IPS-20b (cell line): ENCODE results near the gene DNAJC10.

Experiments used
- H3K27ac ChIP-seq: one replicate; pipeline ENCODE4 v1.5.1; 2013; ENCODE audit warnings: low read length
- H3K27me3 ChIP-seq: 2 replicates; pipeline ENCODE4 v1.6.1; 2013; ENCODE audit warnings: mild to moderate bottlenecking, low read length, inconsistent platforms; ENCODE audit not compliant: insufficient read depth
- H3K36me3 ChIP-seq: 2 replicates; pipeline ENCODE4 v1.6.1; 2013; ENCODE audit warnings: low read depth, mild to moderate bottlenecking, inconsistent platforms, low read length, moderate library complexity; ENCODE audit not compliant: insufficient read depth
- H3K4me1 ChIP-seq: 2 replicates; pipeline ENCODE4 v1.6.1; 2013; ENCODE audit warnings: mild to moderate bottlenecking, control low read depth, inconsistent platforms, low read length, moderate library complexity; ENCODE audit not compliant: insufficient read depth
- H3K4me3 ChIP-seq: 2 replicates; pipeline ENCODE4 v1.5.1; 2013; ENCODE audit warnings: mild to moderate bottlenecking, low read length, inconsistent platforms
- H3K9ac ChIP-seq: 2 replicates; pipeline ENCODE4 v1.6.1; 2013; ENCODE audit warnings: low read depth, mild to moderate bottlenecking, inconsistent platforms, low read length, moderate library complexity
- H3K9me3 ChIP-seq: 2 replicates; pipeline ENCODE4 v1.6.1; 2013; ENCODE audit warnings: mild to moderate bottlenecking, low read depth, low read length, inconsistent platforms; ENCODE audit not compliant: insufficient read depth

The DNAJC10 gene

GRCh38 chr2:182798736-182799135, 82.7 kb downstream of the DNAJC10 start:
- Histone ChIP-seq H3K4me3 (no peak overlapping the region), H3K9ac (no peak overlapping the region)

GRCh38 chr2:182804128-182804527, 88.1 kb downstream of the DNAJC10 start:
- H3K4me1 ChIP-seq, result no peaks in the 10 kb centered on the region
- H3K9me3 ChIP-seq, result no peaks in the 10 kb centered on the region
- H3K27me3 ChIP-seq, result no peaks in the 10 kb centered on the region
- no peak overlapping the region for H3K27ac ChIP-seq
- no peak overlapping the region for H3K9ac ChIP-seq
- H3K36me3 ChIP-seq, result no peaks in the 10 kb centered on the region
- no peak overlapping the region for H3K4me3 ChIP-seq

More at GRCh38 chr2:182798736-182799135, 82.7 kb downstream of the DNAJC10 start:
- Histone ChIP-seq H3K27me3 (no peaks in the 10 kb centered on the region), H3K36me3 (no peaks in the 10 kb centered on the region), H3K27ac (no peak overlapping the region), H3K9me3 (no peaks in the 10 kb centered on the region), H3K4me1 (no peaks in the 10 kb centered on the region; the same call in 1 of the 2 replicates)

- no peaks in the 10 kb centered on the region for H3K36me3 ChIP-seq
- no peak overlapping the region for H3K9ac ChIP-seq
- H3K4me3 ChIP-seq, result no peak overlapping the region
- H3K27ac ChIP-seq, result no peak overlapping the region
- H3K27me3 ChIP-seq, result no peaks in the 10 kb centered on the region
- no peaks in the 10 kb centered on the region for H3K4me1 ChIP-seq
- no peaks in the 10 kb centered on the region for H3K9me3 ChIP-seq
Observed at GRCh38 chr2:182807319-182807718, 91.3 kb downstream of the DNAJC10 start.

- Histone ChIP-seq H3K27me3 (no peaks in the 10 kb centered on the region), H3K4me1 (no peaks in the 10 kb centered on the region), H3K27ac (no peak overlapping the region), H3K36me3 (no peaks in the 10 kb centered on the region), H3K9ac (no peak overlapping the region), H3K4me3 (no peak overlapping the region), H3K9me3 (no peaks in the 10 kb centered on the region)
Observed at GRCh38 chr2:182810087-182810486, 94.0 kb downstream of the DNAJC10 start.

- H3K4me3 ChIP-seq, result no peak overlapping the region
- H3K9ac ChIP-seq, result no peak overlapping the region
- H3K9me3 ChIP-seq, result no peaks in the 10 kb centered on the region
- H3K36me3 ChIP-seq, result no peaks in the 10 kb centered on the region
- H3K4me1 ChIP-seq, result peaks cover 23% of the 10 kb centered on the region; the same call in 1 of the 2 replicates
- no peak overlapping the region for H3K27ac ChIP-seq
- H3K27me3 ChIP-seq, result no peaks in the 10 kb centered on the region
Observed at GRCh38 chr2:182814380-182814779, 98.3 kb downstream of the DNAJC10 start.

DNA sequence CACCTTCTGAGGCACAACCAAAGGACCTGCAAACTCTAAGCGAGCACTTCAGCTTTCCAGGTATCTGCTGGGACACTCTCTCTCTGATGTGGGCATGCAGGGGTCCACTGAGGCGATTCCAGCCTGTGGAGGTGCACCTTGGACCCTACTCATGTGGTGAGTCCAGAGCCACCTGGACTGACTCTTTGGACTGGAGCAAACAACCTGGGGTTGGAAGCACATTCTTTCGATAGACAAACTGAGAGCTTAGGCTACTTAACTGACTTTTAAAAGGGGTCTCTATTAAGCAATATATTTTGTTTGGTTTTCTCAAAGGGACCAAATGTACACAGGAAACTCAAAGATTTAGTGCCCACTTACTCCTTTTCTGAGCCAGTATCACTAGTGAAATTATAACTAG, 98.7 kb downstream of the DNAJC10 start:
- Histone ChIP-seq H3K27me3 (no peaks in the 10 kb centered on the region), H3K9me3 (no peaks in the 10 kb centered on the region), H3K36me3 (no peaks in the 10 kb centered on the region), H3K4me3 (no peak overlapping the region), H3K9ac (no peak overlapping the region), H3K27ac (no peak overlapping the region), H3K4me1 (peaks cover 27% of the 10 kb centered on the region; the same call in 1 of the 2 replicates)

GRCh38 chr2:182816866-182817265, 100.8 kb downstream of the DNAJC10 start:
- Histone ChIP-seq H3K4me1 (peaks cover 27% of the 10 kb centered on the region; the same call in 1 of the 2 replicates), H3K9me3 (no peaks in the 10 kb centered on the region), H3K27ac (no peak overlapping the region), H3K27me3 (no peaks in the 10 kb centered on the region), H3K4me3 (no peak overlapping the region), H3K9ac (no peak overlapping the region), H3K36me3 (no peaks in the 10 kb centered on the region)

DNA sequence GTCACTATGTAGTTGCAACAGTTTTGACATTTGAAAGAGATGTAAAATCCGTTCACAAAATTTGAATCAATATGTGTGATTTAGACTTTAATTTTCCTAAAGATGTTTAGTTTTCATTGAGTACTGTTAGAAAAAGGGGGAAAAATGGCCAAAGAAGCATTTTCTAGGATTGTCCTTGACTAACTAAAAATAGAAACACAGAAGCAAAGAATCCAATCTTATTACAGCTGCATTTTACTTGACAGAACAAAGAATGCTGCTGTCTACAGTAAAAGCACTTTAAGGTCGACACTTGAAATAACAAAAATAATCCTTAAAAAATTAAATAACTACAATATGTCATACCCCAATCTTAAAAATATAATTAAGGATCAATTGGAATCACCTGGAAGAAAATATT, 101.5 kb downstream of the DNAJC10 start:
- Histone ChIP-seq H3K9ac (no peak overlapping the region; the same call in 1 of the 2 replicates), H3K36me3 (no peaks in the 10 kb centered on the region), H3K27ac (no peak overlapping the region), H3K4me1 (peaks cover 27% of the 10 kb centered on the region; the same call in 1 of the 2 replicates), H3K9me3 (no peaks in the 10 kb centered on the region), H3K27me3 (no peaks in the 10 kb centered on the region), H3K4me3 (no peak overlapping the region)

GRCh38 chr2:182818501-182818900, 102.4 kb downstream of the DNAJC10 start:
- no peaks in the 10 kb centered on the region for H3K36me3 ChIP-seq
- no peaks in the 10 kb centered on the region for H3K27me3 ChIP-seq
- H3K9ac ChIP-seq, result peak overlapping the region; percentile 44; the same call in 1 of the 2 replicates
- peak overlapping the region; percentile 35 for H3K27ac ChIP-seq
- H3K4me3 ChIP-seq, result peak overlapping the region; percentile 45
- no peaks in the 10 kb centered on the region for H3K9me3 ChIP-seq
- H3K4me1 ChIP-seq, result peaks cover 27% of the 10 kb centered on the region; the same call in 1 of the 2 replicates

- Histone ChIP-seq H3K27ac (peak overlapping the region; percentile 35), H3K4me1 (peaks cover 27% of the 10 kb centered on the region; the same call in 1 of the 2 replicates), H3K4me3 (peak overlapping the region; percentile 45), H3K36me3 (no peaks in the 10 kb centered on the region), H3K27me3 (no peaks in the 10 kb centered on the region), H3K9me3 (no peaks in the 10 kb centered on the region), H3K9ac (peak overlapping the region; percentile 44; the same call in 1 of the 2 replicates)
Observed at GRCh38 chr2:182818925-182819324, 102.9 kb downstream of the DNAJC10 start.

GRCh38 chr2:182819412-182819811, 103.4 kb downstream of the DNAJC10 start:
- Histone ChIP-seq H3K4me3 (peak overlapping the region; percentile 45; the same call in 1 of the 2 replicates), H3K27me3 (no peaks in the 10 kb centered on the region), H3K9ac (no peak overlapping the region), H3K27ac (no peak overlapping the region), H3K9me3 (no peaks in the 10 kb centered on the region), H3K36me3 (no peaks in the 10 kb centered on the region), H3K4me1 (peaks cover 27% of the 10 kb centered on the region; the same call in 1 of the 2 replicates)

DNA sequence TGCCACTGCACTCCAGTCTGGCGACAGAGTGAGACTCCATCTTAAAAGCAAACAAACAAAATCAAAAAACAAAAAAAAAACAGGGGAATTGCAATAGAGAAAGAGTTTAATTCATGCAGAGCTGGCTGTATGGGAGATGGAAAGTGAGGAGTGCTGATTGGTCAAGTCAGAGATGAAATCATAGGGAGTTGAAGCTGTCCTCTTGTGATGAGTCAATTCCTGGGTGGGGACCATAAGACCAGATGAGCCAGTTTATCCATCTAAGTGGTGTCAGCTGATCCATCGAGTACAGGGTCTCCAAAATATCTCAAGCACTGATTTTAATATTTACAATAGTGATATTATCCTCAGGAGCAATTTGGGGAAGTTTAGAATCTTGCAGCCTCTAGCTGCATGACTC, 105.1 kb downstream of the DNAJC10 start:
- no peaks in the 10 kb centered on the region for H3K36me3 ChIP-seq
- H3K4me3 ChIP-seq, result no peak overlapping the region
- H3K9me3 ChIP-seq, result no peaks in the 10 kb centered on the region
- H3K9ac ChIP-seq, result no peak overlapping the region
- H3K4me1 ChIP-seq, result peaks cover 36% of the 10 kb centered on the region; the same call in 1 of the 2 replicates
- H3K27ac ChIP-seq, result no peak overlapping the region
- H3K27me3 ChIP-seq, result no peaks in the 10 kb centered on the region
